IMR-90 (cell line): ENCODE measurements around the gene CPNE4. TPM values are rescaled to one million over a fixed set of nuclear protein-coding genes. Genes with fewer than 3 reads are reported as not detected.

Source experiments
- ATAC-seq: fragments of 200-7000 bp; cut with Tn5 transposase; 2 replicates; pipeline ENCODE4 v1.9.1; 2020; ENCODE audit warnings: low read depth, mild to moderate bottlenecking, moderate library complexity
- BruUV-seq: library from RNA; stranded (reverse); fragments of 400-500 nt; replicated peaks from 2 replicates; lab custom pipeline; 2021; lab: Mats Ljungman, UMichigan
- CTCF ChIA-PET: fragments of 300-600 bp; formaldehyde crosslinking; extraction: SDS; loops from one replicate; lab custom pipeline; 2021; ENCODE audit warnings: antibody characterized with exemption; lab: Yijun Ruan, JAX
- POLR2A ChIA-PET: fragments of 300-600 bp; sonication (Branson Sonifier 250); formaldehyde crosslinking; loops from one replicate; lab custom pipeline; 2022; ENCODE audit warnings: antibody characterized with exemption; ENCODE audit not compliant: unreplicated experiment; lab: Charles Lee
- DNase-seq: peaks from one replicate; pipeline ENCODE4 v3.0.0; 2013
- H2AFZ ChIP-seq: replicated peaks from 2 replicates; pipeline ENCODE3; 2013; ENCODE audit warnings: low read length, mild to moderate bottlenecking; ENCODE audit not compliant: poor library complexity
- H2AK5ac ChIP-seq: 2 replicates; pipeline ENCODE4 v1.6.1; 2013; ENCODE audit warnings: low read depth, low read length, inconsistent platforms
- H2AK9ac ChIP-seq: replicated peaks from 2 replicates; pipeline ENCODE3; 2013; ENCODE audit warnings: mild to moderate bottlenecking, low read depth, low read length, moderate library complexity; ENCODE audit not compliant: poor library complexity
- H2BK120ac ChIP-seq: 2 replicates; pipeline ENCODE4 v1.6.1; 2013; ENCODE audit warnings: low read depth, low read length, inconsistent platforms
- H2BK15ac ChIP-seq: 3 replicates; pipeline ENCODE4 v1.6.1; 2013; ENCODE audit warnings: low read depth, low read length, inconsistent platforms
- H2BK20ac ChIP-seq: 2 replicates; pipeline ENCODE4 v1.6.1; 2013; ENCODE audit warnings: low read depth, mild to moderate bottlenecking, inconsistent platforms, low read length, moderate library complexity
- H2BK5ac ChIP-seq: 2 replicates; pipeline ENCODE4 v1.6.1; 2013; ENCODE audit warnings: mild to moderate bottlenecking, low read depth, low read length, inconsistent platforms; ENCODE audit not compliant: poor library complexity, severe bottlenecking
- H3K14ac ChIP-seq: replicated peaks from 2 replicates; pipeline ENCODE4 v1.6.1; 2013; ENCODE audit warnings: low read depth, low read length, inconsistent platforms
- H3K18ac ChIP-seq: 2 replicates; pipeline ENCODE4 v1.6.1; 2013; ENCODE audit warnings: low read depth, low read length, control low read depth
- H3K23ac ChIP-seq: 2 replicates; pipeline ENCODE4 v1.6.1; 2013; ENCODE audit warnings: low read depth, low read length, inconsistent platforms
- H3K27ac ChIP-seq: 2 replicates; pipeline ENCODE4 v1.5.1; 2013; ENCODE audit warnings: mild to moderate bottlenecking, control low read depth, low read length; ENCODE audit not compliant: insufficient read depth
- H3K27me3 ChIP-seq: 2 replicates; pipeline ENCODE4 v1.6.1; 2013; ENCODE audit warnings: low read length; ENCODE audit not compliant: control insufficient read depth, insufficient read depth
- H3K36me3 ChIP-seq: 2 replicates; pipeline ENCODE4 v1.6.1; 2013; ENCODE audit warnings: low read length, mixed read lengths; ENCODE audit not compliant: control insufficient read depth, insufficient read depth
- H3K4ac ChIP-seq: 2 replicates; pipeline ENCODE4 v1.6.1; 2013; ENCODE audit warnings: low read depth, low read length, inconsistent platforms
- H3K4me1 ChIP-seq: 2 replicates; pipeline ENCODE4 v1.6.1; 2013; ENCODE audit warnings: low read length, mixed read lengths; ENCODE audit not compliant: control insufficient read depth, insufficient read depth
- H3K4me2 ChIP-seq: 2 replicates; pipeline ENCODE4 v1.6.1; 2013; ENCODE audit warnings: low read depth, mild to moderate bottlenecking, control low read depth, low read length, moderate library complexity
- H3K4me3 ChIP-seq: 2 replicates; pipeline ENCODE4 v1.5.1; 2013; ENCODE audit warnings: low read depth, mild to moderate bottlenecking, control low read depth, low read length, moderate library complexity; ENCODE audit not compliant: insufficient read depth
- H3K56ac ChIP-seq: 2 replicates; pipeline ENCODE4 v1.6.1; 2013; ENCODE audit warnings: low read length, inconsistent platforms; ENCODE audit not compliant: insufficient read depth; ENCODE audit errors: extremely low read depth
- H3K79me1 ChIP-seq, 2 experiments: 2 replicates each; pipeline ENCODE4 v1.6.1; 2013; ENCODE audit warnings: low read length in 2 of 2, inconsistent platforms in 1 of 2, low read depth in 1 of 2
- H3K9ac ChIP-seq: 2 replicates; pipeline ENCODE4 v1.6.1; 2013; ENCODE audit warnings: low read depth, low read length, control low read depth
- H3K9me1 ChIP-seq: 2 replicates; pipeline ENCODE4 v1.6.1; 2013; ENCODE audit warnings: low read length, inconsistent platforms; ENCODE audit not compliant: insufficient read depth
- H3K9me3 ChIP-seq: 2 replicates; pipeline ENCODE4 v1.6.1; 2013; ENCODE audit warnings: low read length; ENCODE audit not compliant: control insufficient read depth, insufficient read depth
- H4K20me1 ChIP-seq: 2 replicates; pipeline ENCODE4 v1.6.1; 2013; ENCODE audit warnings: low read length, inconsistent platforms; ENCODE audit not compliant: insufficient read depth
- H4K5ac ChIP-seq: 2 replicates; pipeline ENCODE4 v1.6.1; 2013; ENCODE audit warnings: mild to moderate bottlenecking, low read depth, low read length, control low read depth
- H4K8ac ChIP-seq, 2 experiments: 2 replicates each; pipeline ENCODE4 v1.6.1; 2013; ENCODE audit warnings: low read depth in 2 of 2, low read length in 2 of 2, control low read depth in 1 of 2, inconsistent platforms in 1 of 2
- H4K91ac ChIP-seq: 2 replicates; pipeline ENCODE4 v1.6.1; 2013; ENCODE audit warnings: low read depth, low read length, inconsistent platforms; ENCODE audit not compliant: insufficient read depth
- BHLHE40 ChIP-seq: fragments of 150-350 bp; IDR thresholded peaks from 2 replicates; pipeline ENCODE4 v1.6.1; 2016; ENCODE audit warnings: mild to moderate bottlenecking, low read depth, low read length
- CEBPB ChIP-seq: IDR thresholded peaks from 2 replicates; pipeline ENCODE4 v1.6.1; 2012; ENCODE audit warnings: low read depth, low read length, improper control_type of control experiment
- CHD1 ChIP-seq: IDR thresholded peaks from 2 replicates; pipeline ENCODE4 v1.6.1; 2012; ENCODE audit warnings: low read depth, low read length, improper control_type of control experiment
- FOS ChIP-seq: fragments of 150-350 bp; IDR thresholded peaks from 2 replicates; pipeline ENCODE4 v1.6.1; 2016; ENCODE audit warnings: low read depth, low read length
- MAFK ChIP-seq: IDR thresholded peaks from 2 replicates; pipeline ENCODE4 v1.6.1; 2012; ENCODE audit warnings: low read depth, low read length, improper control_type of control experiment
- MAZ ChIP-seq: IDR thresholded peaks from 2 replicates; pipeline ENCODE4 v1.6.1; 2012; ENCODE audit warnings: low read depth, mild to moderate bottlenecking, low read length, improper control_type of control experiment, moderate library complexity, borderline replicate concordance
- MXI1 ChIP-seq: IDR thresholded peaks from 2 replicates; pipeline ENCODE4 v1.6.1; 2012; ENCODE audit warnings: low read depth, mild to moderate bottlenecking, low read length, moderate library complexity, borderline replicate concordance
- NFE2L2 ChIP-seq: fragments of 150-350 bp; IDR thresholded peaks from 2 replicates; pipeline ENCODE4 v1.6.1; 2016; ENCODE audit warnings: low read depth, mild to moderate bottlenecking, low read length
- POLR2A ChIP-seq: IDR thresholded peaks from 2 replicates; pipeline ENCODE4 v1.6.1; 2012; ENCODE audit warnings: mild to moderate bottlenecking, low read depth, low read length
- RAD21 ChIP-seq: IDR thresholded peaks from 2 replicates; pipeline ENCODE4 v1.6.1; 2012; ENCODE audit warnings: low read length, improper control_type of control experiment
- RCOR1 ChIP-seq: IDR thresholded peaks from 2 replicates; pipeline ENCODE4 v1.6.1; 2012; ENCODE audit warnings: mild to moderate bottlenecking, low read length, improper control_type of control experiment; ENCODE audit not compliant: insufficient replicate concordance
- RFX5 ChIP-seq: IDR thresholded peaks from 2 replicates; pipeline ENCODE4 v1.8.0; 2012; ENCODE audit warnings: low read depth, mild to moderate bottlenecking, low read length, moderate library complexity
- SMC3 ChIP-seq: fragments of 150-350 bp; IDR thresholded peaks from 2 replicates; pipeline ENCODE4 v1.6.1; 2016; ENCODE audit warnings: low read depth, mild to moderate bottlenecking, antibody characterized with exemption, low read length, moderate library complexity
- WGBS, 2 experiments: methylation state at CpG; one replicate each; pipeline versions ENCODE4 v1.1.5 to v1.1.7; 2013; ENCODE audit warnings: missing lambda C conversion rate in 2 of 2; ENCODE audit not compliant: insufficient read length in 1 of 2; ENCODE audit errors: extremely low coverage in 2 of 2; 5-methylcytosine and 5-hydroxymethylcytosine counted together
- dilution Hi-C: fragments of 300-500 bp; cut with HindIII; formaldehyde crosslinking; loops from one replicate; pipeline ENCODE4 v1.14.3; 2018; ENCODE audit warnings: low sequenced_read_pairs; ENCODE audit not compliant: unreplicated experiment
- in situ Hi-C: fragments of 300-500 bp; cut with MboI; formaldehyde crosslinking; loops from 3 replicates; pipeline ENCODE4 v1.14.3; 2019; ENCODE audit warnings: low sequenced_read_pairs, inconsistent platforms, mixed read lengths
- intact Hi-C: fragments of 100-400 bp; cut with micrococcal nuclease; formaldehyde crosslinking; loops from 2 replicates; pipeline ENCODE4 v1.10.0; 2022
- polyA plus RNA-seq, 3 experiments: library from polyadenylated mRNA; depleted of rRNA; stranded (reverse); fragments of >200 nt; gene quantifications; 2 replicates each; pipeline ENCODE4 v1.2.3, GENCODE V29; 2012; ENCODE audit warnings: low replicate concordance in 1 of 3
- total RNA-seq: library from RNA; depleted of rRNA; stranded (reverse); fragments of >200 nt; gene quantifications from 2 replicates; pipeline ENCODE4 v1.2.3, GENCODE V29; 2012
- TF ChIP-seq, protein P1 (sequence below): conservative IDR thresholded peaks from 2 replicates; pipeline ENCODE4 v1.5.1; 2012; ENCODE audit warnings: mild to moderate bottlenecking, low read depth, low read length, improper control_type of control experiment
- TF ChIP-seq, protein P2 (sequence below): fragments of 150-350 bp; IDR thresholded peaks from 2 replicates; pipeline ENCODE4 v1.6.1; 2017; ENCODE audit warnings: mild to moderate bottlenecking, antibody characterized with exemption, low read length, low read depth
- TF ChIP-seq, protein P3 (sequence below): fragments of 150-350 bp; IDR thresholded peaks from 2 replicates; pipeline ENCODE4 v1.6.1; 2016; ENCODE audit warnings: low read depth, mild to moderate bottlenecking, low read length, moderate library complexity, borderline replicate concordance

The CPNE4 gene
- total and polyA plus RNA-seq, 2 of the 4 experiments (the other 2 are of a cell fraction): not detected

DNA sequence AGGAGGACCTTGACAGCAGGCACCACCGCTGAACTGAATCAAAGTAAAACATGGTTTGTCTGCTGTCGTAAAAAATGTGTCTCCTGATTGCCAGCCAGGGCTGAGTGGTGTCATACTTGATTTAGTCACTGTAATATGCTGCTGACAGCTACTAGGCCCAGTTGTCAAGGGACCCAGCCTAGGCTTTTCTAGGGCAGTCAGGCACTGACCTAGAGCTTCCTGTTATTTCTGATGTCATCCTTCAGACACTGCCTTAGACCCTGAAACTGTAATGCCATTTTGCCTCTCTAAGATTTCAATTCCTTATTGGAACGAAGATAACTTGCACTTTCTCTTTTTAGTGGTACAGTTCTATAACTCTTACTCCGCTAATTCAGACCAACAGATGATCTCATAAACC is 529.4 kb downstream of the CPNE4 start:
- no peaks in the 10 kb centered on the region for H4K20me1 ChIP-seq
- no peak overlapping the region for H2AK9ac ChIP-seq
- ChIA-PET CTCF (no interaction called here), POLR2A (no interaction called here)
- no peaks in the 10 kb centered on the region; the same call in 1 of the 2 replicates for H3K36me3 ChIP-seq
- H2AK5ac ChIP-seq: no peak overlapping the region
- H3K23ac ChIP-seq: no peak overlapping the region
- no peak for DNase-seq
- no peak for ATAC-seq
- dilution Hi-C loops (no loop called here), in situ Hi-C loops (no loop called here), intact Hi-C loops (no loop called here)
- H3K4me3 ChIP-seq: no peak overlapping the region
- no peak overlapping the region for H3K14ac ChIP-seq
- no peak overlapping the region for H2BK20ac ChIP-seq
- no peak overlapping the region for H2BK5ac ChIP-seq
- no peak overlapping the region for H3K18ac ChIP-seq
- H3K27me3 ChIP-seq: no peaks in the 10 kb centered on the region
- H3K4ac ChIP-seq: no peak overlapping the region
- H3K9ac ChIP-seq: no peak overlapping the region
- 0 out of 2 replicates have a peak, but pooled peaks cover 2% of the 10 kb centered on the region for H3K9me1 ChIP-seq
- 0 out of 2 replicates have a peak, but pooled peaks cover 3% of the 10 kb centered on the region for H3K4me1 ChIP-seq
- H3K79me1 ChIP-seq: peaks cover 11 to 14% of the 10 kb centered on the region in 2 experiments; a peak in 3 of 4 replicates
- no TSS peak for BruUV-seq
- peak overlapping the region; percentile 56 for H2AFZ ChIP-seq
- no peak overlapping the region for H3K56ac ChIP-seq
- 29% methylated on average over 1 of the region's 4 CpGs; no CpG with 5 or more reads in 1 of the 2 experiments for WGBS, 2 experiments
- TF ChIP-seq POLR2A (no peak), RAD21 (no peak), SMC3 (no peak), RFX5 (no peak), MAZ (no peak), MAFK (no peak), RCOR1 (no peak), MXI1 (no peak), CHD1 (no peak), CEBPB (no peak), FOS (no peak), BHLHE40 (no peak), NFE2L2 (no peak)
- TF ChIP-seq, protein P1, sequence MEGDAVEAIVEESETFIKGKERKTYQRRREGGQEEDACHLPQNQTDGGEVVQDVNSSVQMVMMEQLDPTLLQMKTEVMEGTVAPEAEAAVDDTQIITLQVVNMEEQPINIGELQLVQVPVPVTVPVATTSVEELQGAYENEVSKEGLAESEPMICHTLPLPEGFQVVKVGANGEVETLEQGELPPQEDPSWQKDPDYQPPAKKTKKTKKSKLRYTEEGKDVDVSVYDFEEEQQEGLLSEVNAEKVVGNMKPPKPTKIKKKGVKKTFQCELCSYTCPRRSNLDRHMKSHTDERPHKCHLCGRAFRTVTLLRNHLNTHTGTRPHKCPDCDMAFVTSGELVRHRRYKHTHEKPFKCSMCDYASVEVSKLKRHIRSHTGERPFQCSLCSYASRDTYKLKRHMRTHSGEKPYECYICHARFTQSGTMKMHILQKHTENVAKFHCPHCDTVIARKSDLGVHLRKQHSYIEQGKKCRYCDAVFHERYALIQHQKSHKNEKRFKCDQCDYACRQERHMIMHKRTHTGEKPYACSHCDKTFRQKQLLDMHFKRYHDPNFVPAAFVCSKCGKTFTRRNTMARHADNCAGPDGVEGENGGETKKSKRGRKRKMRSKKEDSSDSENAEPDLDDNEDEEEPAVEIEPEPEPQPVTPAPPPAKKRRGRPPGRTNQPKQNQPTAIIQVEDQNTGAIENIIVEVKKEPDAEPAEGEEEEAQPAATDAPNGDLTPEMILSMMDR: no peak
- TF ChIP-seq, protein P2, sequence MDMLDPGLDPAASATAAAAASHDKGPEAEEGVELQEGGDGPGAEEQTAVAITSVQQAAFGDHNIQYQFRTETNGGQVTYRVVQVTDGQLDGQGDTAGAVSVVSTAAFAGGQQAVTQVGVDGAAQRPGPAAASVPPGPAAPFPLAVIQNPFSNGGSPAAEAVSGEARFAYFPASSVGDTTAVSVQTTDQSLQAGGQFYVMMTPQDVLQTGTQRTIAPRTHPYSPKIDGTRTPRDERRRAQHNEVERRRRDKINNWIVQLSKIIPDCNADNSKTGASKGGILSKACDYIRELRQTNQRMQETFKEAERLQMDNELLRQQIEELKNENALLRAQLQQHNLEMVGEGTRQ: no peak
- TF ChIP-seq, protein P3, sequence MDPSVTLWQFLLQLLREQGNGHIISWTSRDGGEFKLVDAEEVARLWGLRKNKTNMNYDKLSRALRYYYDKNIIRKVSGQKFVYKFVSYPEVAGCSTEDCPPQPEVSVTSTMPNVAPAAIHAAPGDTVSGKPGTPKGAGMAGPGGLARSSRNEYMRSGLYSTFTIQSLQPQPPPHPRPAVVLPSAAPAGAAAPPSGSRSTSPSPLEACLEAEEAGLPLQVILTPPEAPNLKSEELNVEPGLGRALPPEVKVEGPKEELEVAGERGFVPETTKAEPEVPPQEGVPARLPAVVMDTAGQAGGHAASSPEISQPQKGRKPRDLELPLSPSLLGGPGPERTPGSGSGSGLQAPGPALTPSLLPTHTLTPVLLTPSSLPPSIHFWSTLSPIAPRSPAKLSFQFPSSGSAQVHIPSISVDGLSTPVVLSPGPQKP: no peak
- H3K4me2 ChIP-seq: no peak overlapping the region
- H2BK120ac ChIP-seq: no peak overlapping the region
- H4K91ac ChIP-seq: no peak overlapping the region
- no peak overlapping the region for H3K27ac ChIP-seq
- no peaks in the 10 kb centered on the region for H3K9me3 ChIP-seq
- H4K8ac ChIP-seq: no peak overlapping the region
- no peak overlapping the region for H4K5ac ChIP-seq
- H2BK15ac ChIP-seq: no peak overlapping the region
